GM04503 (cell line): ENCODE measurements around the gene NR1H3.
"Not testable (repeated sequence)": the region's sequence is repeated elsewhere in the genome, so short reads cannot be mapped to it uniquely, and the experiment has no call there.

Source experiments
- DNase-seq: peaks from one replicate; pipeline ENCODE4 v3.0.0-alpha.2; 2012; ENCODE audit warnings: low read depth

NR1H3 gene

GRCh38 chr11:47257517-47258316 lies at the start of gene NR1H3:
NR1H3 (plus strand) TSS chr11:47257996; CDS start chr11:47259217, 1,221 bp downstream.
- no peak for DNase-seq

- not testable (repeated sequence) for DNase-seq
These were observed 49.7 kb upstream of the NR1H3 start for GRCh38 chr11:47208008-47208552.

- no peak for DNase-seq
These were observed 49.2 kb upstream of the NR1H3 start for GRCh38 chr11:47208628-47209027.

GRCh38 chr11:47212938-47213337 lies 44.9 kb upstream of the NR1H3 start:
- no peak for DNase-seq

GRCh38 chr11:47213950-47214565 lies 43.7 kb upstream of the NR1H3 start:
- peak; percentile 79 for DNase-seq

- DNase-seq: no peak
These were observed 42.4 kb upstream of the NR1H3 start for GRCh38 chr11:47215366-47215910.

GRCh38 chr11:47216121-47216798 lies 41.5 kb upstream of the NR1H3 start:
- peak; percentile 77 for DNase-seq

- peak; percentile 44 for DNase-seq
These were observed 37.4 kb upstream of the NR1H3 start for GRCh38 chr11:47220401-47220821.

- DNase-seq: no peak
These were observed 35.1 kb upstream of the NR1H3 start for GRCh38 chr11:47222696-47223095.

- DNase-seq: no peak
These were observed 32.0 kb upstream of the NR1H3 start for GRCh38 chr11:47225552-47226400.

GRCh38 chr11:47229161-47229560 lies 28.6 kb upstream of the NR1H3 start:
- DNase-seq: no peak

- DNase-seq: no peak
These were observed 24.7 kb upstream of the NR1H3 start for GRCh38 chr11:47233051-47233450.

GRCh38 chr11:47233989-47234668 lies 23.7 kb upstream of the NR1H3 start:
- DNase-seq: peak; percentile 61

- DNase-seq: no peak
These were observed 23.1 kb upstream of the NR1H3 start for GRCh38 chr11:47234669-47235100.

- no peak for DNase-seq
These were observed 22.6 kb upstream of the NR1H3 start for GRCh38 chr11:47235163-47235562.

- DNase-seq: no peak
These were observed 21.3 kb upstream of the NR1H3 start for GRCh38 chr11:47236482-47236881.

- DNase-seq: no peak
These were observed 17.9 kb upstream of the NR1H3 start for GRCh38 chr11:47239852-47240251.

- no peak for DNase-seq
These were observed 15.9 kb upstream of the NR1H3 start for GRCh38 chr11:47241841-47242301.

GRCh38 chr11:47242596-47243192 lies 15.1 kb upstream of the NR1H3 start:
- no peak for DNase-seq

GRCh38 chr11:47243454-47243853 lies 14.3 kb upstream of the NR1H3 start:
- DNase-seq: no peak
